GM12801 (cell line): Measurements from ENCODE around the gene SLCO3A1.

Experiments
- TF ChIP-seq, protein P1 (sequence below): IDR thresholded peaks from one replicate; pipeline ENCODE4 v1.5.1; 2011; ENCODE audit warnings: control low read depth; ENCODE audit not compliant: insufficient read length; ENCODE audit errors: extremely low read depth

The SLCO3A1 gene

DNA sequence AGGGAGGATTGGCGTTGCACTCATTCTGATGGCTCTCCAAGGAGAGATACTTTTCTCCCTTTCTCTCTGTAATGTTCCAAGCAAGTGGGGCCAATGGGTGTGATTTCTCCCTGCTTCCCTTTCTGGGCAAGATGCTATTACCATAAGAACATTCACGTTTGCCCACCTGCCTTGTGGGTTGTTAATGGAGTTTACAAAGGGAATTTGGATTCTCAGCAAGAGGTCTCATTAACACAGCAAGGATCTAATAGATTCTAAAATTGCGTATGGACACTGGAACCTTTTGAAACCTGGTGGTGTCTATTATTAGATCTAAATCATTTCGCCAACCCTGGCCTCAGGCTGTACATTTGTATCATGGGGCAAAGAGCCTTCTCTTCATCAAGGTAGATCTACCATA, 74.1 kb downstream of the SLCO3A1 start:
- TF ChIP-seq, protein P1, sequence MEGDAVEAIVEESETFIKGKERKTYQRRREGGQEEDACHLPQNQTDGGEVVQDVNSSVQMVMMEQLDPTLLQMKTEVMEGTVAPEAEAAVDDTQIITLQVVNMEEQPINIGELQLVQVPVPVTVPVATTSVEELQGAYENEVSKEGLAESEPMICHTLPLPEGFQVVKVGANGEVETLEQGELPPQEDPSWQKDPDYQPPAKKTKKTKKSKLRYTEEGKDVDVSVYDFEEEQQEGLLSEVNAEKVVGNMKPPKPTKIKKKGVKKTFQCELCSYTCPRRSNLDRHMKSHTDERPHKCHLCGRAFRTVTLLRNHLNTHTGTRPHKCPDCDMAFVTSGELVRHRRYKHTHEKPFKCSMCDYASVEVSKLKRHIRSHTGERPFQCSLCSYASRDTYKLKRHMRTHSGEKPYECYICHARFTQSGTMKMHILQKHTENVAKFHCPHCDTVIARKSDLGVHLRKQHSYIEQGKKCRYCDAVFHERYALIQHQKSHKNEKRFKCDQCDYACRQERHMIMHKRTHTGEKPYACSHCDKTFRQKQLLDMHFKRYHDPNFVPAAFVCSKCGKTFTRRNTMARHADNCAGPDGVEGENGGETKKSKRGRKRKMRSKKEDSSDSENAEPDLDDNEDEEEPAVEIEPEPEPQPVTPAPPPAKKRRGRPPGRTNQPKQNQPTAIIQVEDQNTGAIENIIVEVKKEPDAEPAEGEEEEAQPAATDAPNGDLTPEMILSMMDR, result no peak

GRCh38 chr15:91928675-91929074, 75.2 kb downstream of the SLCO3A1 start:
- TF ChIP-seq, protein P1, result no peak

DNA sequence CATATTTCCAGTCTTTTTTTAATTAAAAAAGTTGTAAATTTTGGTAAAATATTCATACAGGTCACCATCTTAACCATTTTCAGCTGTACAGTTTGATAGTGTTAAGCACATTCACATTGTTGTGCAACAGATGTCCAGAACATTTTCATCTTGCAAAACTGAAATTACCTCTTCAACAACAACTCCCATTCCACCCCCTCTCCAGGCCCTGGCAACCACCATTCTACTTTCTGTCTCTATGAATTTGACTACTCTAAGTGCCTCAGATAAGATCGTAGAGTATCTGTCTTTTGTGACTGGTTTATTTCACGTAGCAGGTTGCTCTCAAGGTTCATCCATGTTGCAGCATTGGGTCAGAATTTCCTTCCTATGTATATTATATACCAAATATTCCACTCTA, 76.0 kb downstream of the SLCO3A1 start:
- TF ChIP-seq, protein P1, result no peak

DNA sequence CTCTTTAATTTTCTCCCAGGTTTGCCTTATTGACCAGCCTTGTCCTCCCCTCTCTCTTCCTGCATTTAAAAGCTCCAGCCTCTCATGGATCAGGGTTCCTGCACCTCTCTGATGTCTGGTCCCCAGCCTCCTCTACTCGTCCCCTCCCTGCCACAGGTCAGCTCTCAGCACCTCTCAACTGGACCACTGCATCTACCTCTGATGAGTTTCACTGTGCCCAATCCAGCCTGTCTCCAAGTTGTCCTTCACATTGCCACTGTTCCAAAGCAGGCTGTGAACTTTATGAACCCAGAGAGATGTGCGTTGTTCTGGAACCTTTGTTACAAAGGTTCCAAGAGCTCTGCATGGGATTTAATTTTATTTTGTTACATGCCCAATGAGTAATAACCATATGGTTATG, 76.6 kb downstream of the SLCO3A1 start:
- TF ChIP-seq, protein P1, result no peak

DNA sequence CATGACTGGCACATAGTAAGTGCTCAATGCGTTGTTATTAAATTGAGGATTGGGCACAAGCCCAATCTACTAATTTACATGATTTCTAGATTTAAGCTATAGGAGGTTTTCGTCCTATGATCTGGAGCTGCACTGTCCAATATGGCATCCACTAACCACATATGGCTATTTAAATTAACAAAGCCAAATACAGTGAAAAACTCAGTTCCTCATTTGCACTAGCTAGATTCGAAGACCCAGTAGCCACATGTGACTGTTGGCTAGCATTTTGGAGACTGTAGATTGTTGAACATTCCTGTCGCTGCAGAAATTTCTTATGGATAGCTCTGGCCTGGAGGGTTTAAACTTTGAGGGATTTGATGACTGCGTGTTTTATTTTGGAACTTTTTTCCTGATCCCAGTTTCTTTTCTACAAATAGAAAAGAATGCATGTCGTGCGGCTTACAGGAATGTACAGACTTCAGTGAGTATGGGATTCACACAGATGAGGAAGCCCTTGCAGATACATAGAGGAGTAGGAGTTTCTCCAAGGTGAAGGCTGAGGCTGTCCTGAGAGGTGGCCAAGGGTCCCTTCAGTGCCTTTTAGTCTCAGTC, 82.8 kb downstream of the SLCO3A1 start:
- TF ChIP-seq, protein P1, result no peak

DNA sequence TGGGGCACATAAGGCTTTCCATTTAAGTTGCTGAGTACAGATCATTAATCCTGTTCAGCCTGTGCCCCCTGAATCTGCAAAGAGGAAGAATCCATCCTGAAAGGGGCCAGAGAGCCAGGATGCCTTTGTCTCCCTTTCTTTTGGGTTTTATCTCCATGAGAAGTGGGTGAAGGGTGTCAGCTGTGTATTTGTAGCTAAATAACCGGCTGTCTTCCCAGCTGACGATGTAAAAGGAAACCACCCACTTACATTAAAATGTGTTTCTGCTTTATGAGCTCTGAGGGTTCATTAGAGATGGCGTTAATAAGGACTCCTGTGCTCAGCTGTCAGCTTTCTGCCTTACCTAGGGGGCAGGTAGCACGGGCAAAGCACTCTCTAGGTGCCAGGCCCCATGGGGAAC, 83.4 kb downstream of the SLCO3A1 start:
- TF ChIP-seq, protein P1, result no peak

- TF ChIP-seq, protein P1, result no peak
These were observed 84.6 kb downstream of the SLCO3A1 start for GRCh38 chr15:91938136-91938535.
